Measurements from ENCODE around the gene STRBP.

GRCh38 chr9:123234853-123235252, 33.5 kb downstream of the STRBP start:
- TF ChIP-seq CTCF (IDR thresholded peaks at IDR 0.05) (no peak), EZH2 (IDR thresholded peaks at IDR 0.05) (no peak), EZH2phosphoT487 (IDR thresholded peaks at IDR 0.05) (no peak)
